IMR-90 (cell line): ENCODE measurements around the gene GSTA2. TPM values are rescaled to one million over a fixed set of nuclear protein-coding genes. Genes with fewer than 3 reads are reported as not detected.

Experiments used
- ATAC-seq: fragments of 200-7000 bp; cut with Tn5 transposase; 2 replicates; pipeline ENCODE4 v1.9.1; 2020; ENCODE audit warnings: low read depth, mild to moderate bottlenecking, moderate library complexity
- BruUV-seq: library from RNA; stranded (reverse); fragments of 400-500 nt; replicated peaks from 2 replicates; lab custom pipeline; 2021; lab: Mats Ljungman, UMichigan
- CTCF ChIA-PET: fragments of 300-600 bp; formaldehyde crosslinking; extraction: SDS; loops from one replicate; lab custom pipeline; 2021; ENCODE audit warnings: antibody characterized with exemption; lab: Yijun Ruan, JAX
- POLR2A ChIA-PET: fragments of 300-600 bp; sonication (Branson Sonifier 250); formaldehyde crosslinking; loops from one replicate; lab custom pipeline; 2022; ENCODE audit warnings: antibody characterized with exemption; ENCODE audit not compliant: unreplicated experiment; lab: Charles Lee
- DNase-seq: peaks from one replicate; pipeline ENCODE4 v3.0.0; 2013
- H2AFZ ChIP-seq: replicated peaks from 2 replicates; pipeline ENCODE3; 2013; ENCODE audit warnings: low read length, mild to moderate bottlenecking; ENCODE audit not compliant: poor library complexity
- H2AK5ac ChIP-seq: 2 replicates; pipeline ENCODE4 v1.6.1; 2013; ENCODE audit warnings: low read depth, low read length, inconsistent platforms
- H2AK9ac ChIP-seq: replicated peaks from 2 replicates; pipeline ENCODE3; 2013; ENCODE audit warnings: mild to moderate bottlenecking, low read depth, low read length, moderate library complexity; ENCODE audit not compliant: poor library complexity
- H2BK120ac ChIP-seq: 2 replicates; pipeline ENCODE4 v1.6.1; 2013; ENCODE audit warnings: low read depth, low read length, inconsistent platforms
- H2BK15ac ChIP-seq: 3 replicates; pipeline ENCODE4 v1.6.1; 2013; ENCODE audit warnings: low read depth, low read length, inconsistent platforms
- H2BK20ac ChIP-seq: 2 replicates; pipeline ENCODE4 v1.6.1; 2013; ENCODE audit warnings: low read depth, mild to moderate bottlenecking, inconsistent platforms, low read length, moderate library complexity
- H2BK5ac ChIP-seq: 2 replicates; pipeline ENCODE4 v1.6.1; 2013; ENCODE audit warnings: mild to moderate bottlenecking, low read depth, low read length, inconsistent platforms; ENCODE audit not compliant: poor library complexity, severe bottlenecking
- H3K14ac ChIP-seq: replicated peaks from 2 replicates; pipeline ENCODE4 v1.6.1; 2013; ENCODE audit warnings: low read depth, low read length, inconsistent platforms
- H3K18ac ChIP-seq: 2 replicates; pipeline ENCODE4 v1.6.1; 2013; ENCODE audit warnings: low read depth, low read length, control low read depth
- H3K23ac ChIP-seq: 2 replicates; pipeline ENCODE4 v1.6.1; 2013; ENCODE audit warnings: low read depth, low read length, inconsistent platforms
- H3K27ac ChIP-seq: 2 replicates; pipeline ENCODE4 v1.5.1; 2013; ENCODE audit warnings: mild to moderate bottlenecking, control low read depth, low read length; ENCODE audit not compliant: insufficient read depth
- H3K27me3 ChIP-seq: 2 replicates; pipeline ENCODE4 v1.6.1; 2013; ENCODE audit warnings: low read length; ENCODE audit not compliant: control insufficient read depth, insufficient read depth
- H3K36me3 ChIP-seq: 2 replicates; pipeline ENCODE4 v1.6.1; 2013; ENCODE audit warnings: low read length, mixed read lengths; ENCODE audit not compliant: control insufficient read depth, insufficient read depth
- H3K4ac ChIP-seq: 2 replicates; pipeline ENCODE4 v1.6.1; 2013; ENCODE audit warnings: low read depth, low read length, inconsistent platforms
- H3K4me1 ChIP-seq: 2 replicates; pipeline ENCODE4 v1.6.1; 2013; ENCODE audit warnings: low read length, mixed read lengths; ENCODE audit not compliant: control insufficient read depth, insufficient read depth
- H3K4me2 ChIP-seq: 2 replicates; pipeline ENCODE4 v1.6.1; 2013; ENCODE audit warnings: low read depth, mild to moderate bottlenecking, control low read depth, low read length, moderate library complexity
- H3K4me3 ChIP-seq: 2 replicates; pipeline ENCODE4 v1.5.1; 2013; ENCODE audit warnings: low read depth, mild to moderate bottlenecking, control low read depth, low read length, moderate library complexity; ENCODE audit not compliant: insufficient read depth
- H3K56ac ChIP-seq: 2 replicates; pipeline ENCODE4 v1.6.1; 2013; ENCODE audit warnings: low read length, inconsistent platforms; ENCODE audit not compliant: insufficient read depth; ENCODE audit errors: extremely low read depth
- H3K79me1 ChIP-seq, 2 experiments: 2 replicates each; pipeline ENCODE4 v1.6.1; 2013; ENCODE audit warnings: low read length in 2 of 2, inconsistent platforms in 1 of 2, low read depth in 1 of 2
- H3K9ac ChIP-seq: 2 replicates; pipeline ENCODE4 v1.6.1; 2013; ENCODE audit warnings: low read depth, low read length, control low read depth
- H3K9me1 ChIP-seq: 2 replicates; pipeline ENCODE4 v1.6.1; 2013; ENCODE audit warnings: low read length, inconsistent platforms; ENCODE audit not compliant: insufficient read depth
- H3K9me3 ChIP-seq: 2 replicates; pipeline ENCODE4 v1.6.1; 2013; ENCODE audit warnings: low read length; ENCODE audit not compliant: control insufficient read depth, insufficient read depth
- H4K20me1 ChIP-seq: 2 replicates; pipeline ENCODE4 v1.6.1; 2013; ENCODE audit warnings: low read length, inconsistent platforms; ENCODE audit not compliant: insufficient read depth
- H4K5ac ChIP-seq: 2 replicates; pipeline ENCODE4 v1.6.1; 2013; ENCODE audit warnings: mild to moderate bottlenecking, low read depth, low read length, control low read depth
- H4K8ac ChIP-seq, 2 experiments: 2 replicates each; pipeline ENCODE4 v1.6.1; 2013; ENCODE audit warnings: low read depth in 2 of 2, low read length in 2 of 2, control low read depth in 1 of 2, inconsistent platforms in 1 of 2
- H4K91ac ChIP-seq: 2 replicates; pipeline ENCODE4 v1.6.1; 2013; ENCODE audit warnings: low read depth, low read length, inconsistent platforms; ENCODE audit not compliant: insufficient read depth
- BHLHE40 ChIP-seq: fragments of 150-350 bp; IDR thresholded peaks from 2 replicates; pipeline ENCODE4 v1.6.1; 2016; ENCODE audit warnings: mild to moderate bottlenecking, low read depth, low read length
- CEBPB ChIP-seq: IDR thresholded peaks from 2 replicates; pipeline ENCODE4 v1.6.1; 2012; ENCODE audit warnings: low read depth, low read length, improper control_type of control experiment
- CHD1 ChIP-seq: IDR thresholded peaks from 2 replicates; pipeline ENCODE4 v1.6.1; 2012; ENCODE audit warnings: low read depth, low read length, improper control_type of control experiment
- CTCF ChIP-seq: conservative IDR thresholded peaks from 2 replicates; pipeline ENCODE4 v1.5.1; 2012; ENCODE audit warnings: mild to moderate bottlenecking, low read depth, low read length, improper control_type of control experiment
- ELK1 ChIP-seq: fragments of 150-350 bp; IDR thresholded peaks from 2 replicates; pipeline ENCODE4 v1.6.1; 2016; ENCODE audit warnings: low read depth, mild to moderate bottlenecking, low read length, moderate library complexity, borderline replicate concordance
- FOS ChIP-seq: fragments of 150-350 bp; IDR thresholded peaks from 2 replicates; pipeline ENCODE4 v1.6.1; 2016; ENCODE audit warnings: low read depth, low read length
- MAFK ChIP-seq: IDR thresholded peaks from 2 replicates; pipeline ENCODE4 v1.6.1; 2012; ENCODE audit warnings: low read depth, low read length, improper control_type of control experiment
- MAZ ChIP-seq: IDR thresholded peaks from 2 replicates; pipeline ENCODE4 v1.6.1; 2012; ENCODE audit warnings: low read depth, mild to moderate bottlenecking, low read length, improper control_type of control experiment, moderate library complexity, borderline replicate concordance
- MXI1 ChIP-seq: IDR thresholded peaks from 2 replicates; pipeline ENCODE4 v1.6.1; 2012; ENCODE audit warnings: low read depth, mild to moderate bottlenecking, low read length, moderate library complexity, borderline replicate concordance
- NFE2L2 ChIP-seq: fragments of 150-350 bp; IDR thresholded peaks from 2 replicates; pipeline ENCODE4 v1.6.1; 2016; ENCODE audit warnings: low read depth, mild to moderate bottlenecking, low read length
- POLR2A ChIP-seq: IDR thresholded peaks from 2 replicates; pipeline ENCODE4 v1.6.1; 2012; ENCODE audit warnings: mild to moderate bottlenecking, low read depth, low read length
- RAD21 ChIP-seq: IDR thresholded peaks from 2 replicates; pipeline ENCODE4 v1.6.1; 2012; ENCODE audit warnings: low read length, improper control_type of control experiment
- RCOR1 ChIP-seq: IDR thresholded peaks from 2 replicates; pipeline ENCODE4 v1.6.1; 2012; ENCODE audit warnings: mild to moderate bottlenecking, low read length, improper control_type of control experiment; ENCODE audit not compliant: insufficient replicate concordance
- RFX5 ChIP-seq: IDR thresholded peaks from 2 replicates; pipeline ENCODE4 v1.8.0; 2012; ENCODE audit warnings: low read depth, mild to moderate bottlenecking, low read length, moderate library complexity
- SMC3 ChIP-seq: fragments of 150-350 bp; IDR thresholded peaks from 2 replicates; pipeline ENCODE4 v1.6.1; 2016; ENCODE audit warnings: low read depth, mild to moderate bottlenecking, antibody characterized with exemption, low read length, moderate library complexity
- USF2 ChIP-seq: fragments of 150-350 bp; IDR thresholded peaks from 2 replicates; pipeline ENCODE4 v1.6.1; 2017; ENCODE audit warnings: mild to moderate bottlenecking, antibody characterized with exemption, low read length, low read depth
- WGBS, 2 experiments: methylation state at CpG; one replicate each; pipeline versions ENCODE4 v1.1.5 to v1.1.7; 2013; ENCODE audit warnings: missing lambda C conversion rate in 2 of 2; ENCODE audit not compliant: insufficient read length in 1 of 2; ENCODE audit errors: extremely low coverage in 2 of 2; 5-methylcytosine and 5-hydroxymethylcytosine counted together
- dilution Hi-C: fragments of 300-500 bp; cut with HindIII; formaldehyde crosslinking; loops from one replicate; pipeline ENCODE4 v1.14.3; 2018; ENCODE audit warnings: low sequenced_read_pairs; ENCODE audit not compliant: unreplicated experiment
- in situ Hi-C: fragments of 300-500 bp; cut with MboI; formaldehyde crosslinking; loops from 3 replicates; pipeline ENCODE4 v1.14.3; 2019; ENCODE audit warnings: low sequenced_read_pairs, inconsistent platforms, mixed read lengths
- intact Hi-C: fragments of 100-400 bp; cut with micrococcal nuclease; formaldehyde crosslinking; loops from 2 replicates; pipeline ENCODE4 v1.10.0; 2022
- polyA plus RNA-seq, 3 experiments: library from polyadenylated mRNA; depleted of rRNA; stranded (reverse); fragments of >200 nt; gene quantifications; 2 replicates each; pipeline ENCODE4 v1.2.3, GENCODE V29; 2012; ENCODE audit warnings: low replicate concordance in 1 of 3
- total RNA-seq: library from RNA; depleted of rRNA; stranded (reverse); fragments of >200 nt; gene quantifications from 2 replicates; pipeline ENCODE4 v1.2.3, GENCODE V29; 2012

Gene GSTA2
- total and polyA plus RNA-seq, 2 of the 4 experiments (the other 2 are of a cell fraction) = not detected

- in situ Hi-C loops (no loop called here), intact Hi-C loops (no loop called here), dilution Hi-C loops (no loop called here)
- ChIA-PET CTCF (no interaction called here), POLR2A (no interaction called here)
- ATAC-seq = no peak
- H3K23ac ChIP-seq = no peak overlapping the region
- H3K9me1 ChIP-seq = no peaks in the 10 kb centered on the region
- no CpG with 5 or more reads among the region's 4 CpGs for WGBS, 2 experiments
- H2AK5ac ChIP-seq = no peak overlapping the region
- TF ChIP-seq CHD1 (no peak), MAFK (no peak), RCOR1 (no peak), RAD21 (no peak), NFE2L2 (no peak), POLR2A (no peak), MXI1 (no peak), RFX5 (no peak), BHLHE40 (no peak), CTCF (no peak), SMC3 (no peak), MAZ (no peak), FOS (no peak), CEBPB (no peak), USF2 (no peak), ELK1 (no peak)
- H3K18ac ChIP-seq = no peak overlapping the region
- DNase-seq = no peak
- H4K8ac ChIP-seq = peak overlapping the region; percentile 27 to 58; a peak in 3 of 4 replicates
- H3K4me3 ChIP-seq = no peak overlapping the region
- no peak overlapping the region for H3K9ac ChIP-seq
- no peaks in the 10 kb centered on the region for H4K20me1 ChIP-seq
- H3K79me1 ChIP-seq = no peaks in the 10 kb centered on the region
- no peaks in the 10 kb centered on the region for H3K36me3 ChIP-seq
- H3K27ac ChIP-seq = no peak overlapping the region
- peak overlapping the region; percentile 52; the same call in 1 of the 2 replicates for H3K14ac ChIP-seq
- H3K9me3 ChIP-seq = peaks cover 4% of the 10 kb centered on the region; the same call in 1 of the 2 replicates
- H2AK9ac ChIP-seq = no peak overlapping the region
- H2BK15ac ChIP-seq = no peak overlapping the region
- H3K27me3 ChIP-seq = no peaks in the 10 kb centered on the region; the same call in 1 of the 2 replicates
- H2BK20ac ChIP-seq = peak overlapping the region; percentile 56; the same call in 1 of the 2 replicates
- peak overlapping the region; percentile 74; the same call in 1 of the 2 replicates for H4K91ac ChIP-seq
- BruUV-seq = no TSS peak
- H4K5ac ChIP-seq = no peak overlapping the region
- no peak overlapping the region for H2BK5ac ChIP-seq
- H3K4me2 ChIP-seq = no peak overlapping the region
- no peak overlapping the region for H3K56ac ChIP-seq
- peaks cover 2% of the 10 kb centered on the region; the same call in 1 of the 2 replicates for H3K4me1 ChIP-seq
- H2AFZ ChIP-seq = no peak overlapping the region
- H3K4ac ChIP-seq = no peak overlapping the region
- H2BK120ac ChIP-seq = peak overlapping the region; percentile 57; the same call in 1 of the 2 replicates
Measured at GRCh38 chr6:52746213-52746612, 17.1 kb downstream of the GSTA2 start.
